ENCODE results near the gene MARCHF10.

Gene MARCHF10

GRCh38 chr17:62746941-62747340 lies 61.2 kb downstream of the MARCHF10 start:
- no peak for DNase-seq (ENCODE audit: low read depth)

GRCh38 chr17:62745806-62746205 lies 62.3 kb downstream of the MARCHF10 start:
- no peak overlapping the region for H3K4me3 ChIP-seq (ENCODE audit: control insufficient read depth, low read depth, low read length)
- no peak for TF ChIP-seq CTCF (conservative IDR thresholded peaks at IDR 0.05; ENCODE audit: control insufficient read depth, insufficient read depth, low read depth, low read length)
- no peak for DNase-seq (ENCODE audit: low read depth)

More at GRCh38 chr17:62746941-62747340, 61.2 kb downstream of the MARCHF10 start:
- H3K4me3 ChIP-seq (ENCODE audit: control insufficient read depth, low read depth, low read length): no peak overlapping the region
- no peak for TF ChIP-seq CTCF (conservative IDR thresholded peaks at IDR 0.05; ENCODE audit: control insufficient read depth, insufficient read depth, low read depth, low read length)

- no peak for TF ChIP-seq CTCF (conservative IDR thresholded peaks at IDR 0.05; ENCODE audit: control insufficient read depth, insufficient read depth, low read depth, low read length)
- no peak for DNase-seq (ENCODE audit: low read depth)
- H3K4me3 ChIP-seq (ENCODE audit: control insufficient read depth, low read depth, low read length): no peak overlapping the region
Observed at GRCh38 chr17:62744259-62744658, 63.9 kb downstream of the MARCHF10 start.

GRCh38 chr17:62741290-62741689 lies 66.8 kb downstream of the MARCHF10 start:
- no peak overlapping the region for H3K4me3 ChIP-seq (ENCODE audit: control insufficient read depth, low read depth, low read length)
- DNase-seq (ENCODE audit: low read depth): no peak
- TF ChIP-seq CTCF (conservative IDR thresholded peaks at IDR 0.05; ENCODE audit: control insufficient read depth, insufficient read depth, low read depth, low read length): no peak

- no peak for DNase-seq (ENCODE audit: low read depth)
- TF ChIP-seq CTCF (conservative IDR thresholded peaks at IDR 0.05; ENCODE audit: control insufficient read depth, insufficient read depth, low read depth, low read length): no peak
- H3K4me3 ChIP-seq (ENCODE audit: control insufficient read depth, low read depth, low read length): no peak overlapping the region
Observed at GRCh38 chr17:62739645-62740388, 68.3 kb downstream of the MARCHF10 start.

- no peak for DNase-seq (ENCODE audit: low read depth)
- TF ChIP-seq CTCF (conservative IDR thresholded peaks at IDR 0.05; ENCODE audit: control insufficient read depth, insufficient read depth, low read depth, low read length): no peak
- H3K4me3 ChIP-seq (ENCODE audit: control insufficient read depth, low read depth, low read length): no peak overlapping the region
Observed at GRCh38 chr17:62738281-62738680, 69.8 kb downstream of the MARCHF10 start.

Data from fibroblast of mammary gland (primary cell).